Stimulated activated CD8-positive, alpha-beta memory T cell treated with anti-CD3 and anti-CD28 coated beads, Interleukin-7, amount 100 ng/mL, for 48 hours (primary cell): Measurements from ENCODE around the gene WBP1.
"Not testable (repeated sequence)": the region's sequence is repeated elsewhere in the genome, so short reads cannot be mapped to it uniquely, and the experiment has no call there.

Source experiments
- DNase-seq, 2 donors: peaks; one replicate each; pipeline ENCODE4 v3.0.0-alpha.2; 2020; ENCODE audit warnings: low read depth in 1 of 2; ENCODE audit errors: extremely low read depth in 1 of 2

Gene WBP1

DNA sequence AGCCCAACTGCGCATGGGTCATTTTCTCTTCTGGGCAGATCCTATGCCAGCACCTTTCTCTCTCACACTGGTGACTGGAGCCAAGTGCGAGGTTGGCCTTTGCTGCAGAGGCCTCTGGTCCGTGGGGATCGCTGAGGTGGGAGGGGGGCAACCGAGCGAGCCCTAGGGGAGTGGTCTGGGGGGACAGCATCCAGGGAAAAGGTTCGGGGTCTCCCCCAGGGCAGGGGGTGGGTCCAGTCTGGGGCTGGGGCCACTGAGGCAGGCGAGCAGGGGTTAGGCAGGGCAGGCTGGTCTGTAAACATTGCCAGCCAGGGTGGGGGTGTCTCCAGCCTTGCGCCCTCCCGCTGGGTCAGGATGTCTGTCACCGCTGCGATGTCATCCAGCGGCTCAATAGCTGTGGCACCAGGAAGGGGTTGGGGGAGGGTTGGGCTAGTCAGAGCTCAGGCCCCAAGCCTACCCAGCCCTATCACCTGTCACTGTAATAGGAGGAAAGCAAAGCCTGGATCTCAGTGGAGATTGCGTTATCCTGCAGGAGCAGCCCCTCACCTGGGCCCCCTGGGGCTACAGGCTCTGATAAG, 32.0 kb upstream of the WBP1 start:
- no peak for DNase-seq

DNA sequence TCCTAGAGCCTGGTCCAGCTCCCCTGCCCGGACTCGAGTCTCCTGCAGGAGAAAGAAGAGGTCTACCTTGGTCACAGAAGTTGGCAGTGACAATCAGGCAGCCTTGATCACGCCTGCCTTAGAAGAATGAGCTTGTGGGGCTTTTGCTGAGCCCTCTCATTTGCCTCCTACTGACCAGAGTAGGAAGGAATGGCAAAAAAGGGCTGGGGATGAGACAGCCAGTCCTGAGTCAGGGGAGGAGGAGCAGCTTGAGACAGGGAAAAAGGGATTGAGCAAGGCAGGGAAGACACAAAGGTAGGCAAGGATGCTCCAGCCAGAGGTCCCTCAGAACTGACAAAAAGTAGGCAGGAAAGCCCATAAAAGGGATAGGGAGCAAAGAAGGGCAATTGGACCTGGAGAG, 30.7 kb upstream of the WBP1 start:
- DNase-seq: no peak

DNA sequence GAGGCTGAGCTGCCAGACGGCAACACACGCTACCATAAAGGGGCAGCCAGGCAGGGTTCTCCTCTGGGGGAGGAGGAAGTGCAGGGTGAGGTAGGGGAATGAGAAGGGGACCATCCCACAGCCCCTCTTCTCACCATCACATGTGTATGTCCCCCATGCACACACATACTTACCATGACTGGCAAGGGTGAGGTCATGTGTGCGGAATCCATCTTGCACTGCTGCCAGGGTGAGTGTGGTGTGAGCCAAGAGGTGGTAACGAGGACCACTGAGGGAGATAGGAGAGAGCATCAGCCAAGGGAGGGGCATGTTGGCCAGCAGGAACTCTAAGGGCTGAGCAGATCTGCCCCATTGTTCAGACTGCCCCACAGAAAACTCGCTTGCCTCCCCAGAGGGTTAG, 29.6 kb upstream of the WBP1 start:
- no peak for DNase-seq

DNA sequence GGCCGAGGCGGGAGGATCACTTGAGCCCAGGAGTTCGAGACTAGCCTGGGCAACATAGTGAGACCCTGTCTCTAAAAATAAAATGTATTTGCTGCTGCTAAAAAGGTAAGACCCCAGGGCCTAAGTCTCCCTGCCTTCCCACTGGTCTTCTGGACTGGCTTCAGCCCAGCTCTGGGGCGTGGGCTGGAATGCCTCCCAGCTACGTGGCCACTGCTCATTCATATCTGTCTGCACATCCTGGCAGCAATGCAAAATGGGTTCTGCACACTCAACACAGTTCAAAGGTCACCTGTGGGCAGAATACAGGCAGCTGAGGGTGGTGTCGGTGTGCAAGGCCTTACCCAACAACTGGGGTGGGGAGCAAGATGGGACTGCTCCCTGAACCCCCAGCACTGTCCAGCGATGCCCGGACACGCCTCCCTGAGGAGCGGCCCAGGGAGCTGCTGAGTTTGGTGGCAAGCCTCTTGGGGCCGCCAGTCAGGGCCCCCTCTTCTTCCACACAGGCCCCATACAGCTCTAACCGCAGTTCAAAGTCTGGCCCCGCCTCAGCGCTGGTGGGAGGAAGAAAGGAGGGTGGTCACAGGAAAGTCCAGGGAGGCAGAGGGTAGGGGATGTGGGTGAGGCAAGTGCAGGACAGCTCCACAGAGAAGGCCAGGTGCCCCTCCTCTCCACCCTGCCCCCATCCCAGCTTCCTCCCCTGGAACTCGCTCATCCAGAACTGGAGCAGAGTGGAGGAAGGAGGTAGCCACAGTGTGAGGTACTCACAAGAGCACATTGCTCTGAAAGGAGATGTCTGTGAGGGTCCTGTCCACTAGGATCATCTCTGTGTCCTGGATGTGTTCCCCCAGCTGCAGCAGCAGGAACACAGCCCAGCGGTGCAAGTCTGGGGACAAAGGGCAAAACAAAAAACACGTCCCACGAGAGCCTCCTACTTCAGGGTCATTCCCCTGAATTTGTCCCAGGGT, 28.5 kb upstream of the WBP1 start:
- DNase-seq: no peak

GRCh38 chr2:74430502-74430901, 27.7 kb upstream of the WBP1 start:
- no peak for DNase-seq

DNA sequence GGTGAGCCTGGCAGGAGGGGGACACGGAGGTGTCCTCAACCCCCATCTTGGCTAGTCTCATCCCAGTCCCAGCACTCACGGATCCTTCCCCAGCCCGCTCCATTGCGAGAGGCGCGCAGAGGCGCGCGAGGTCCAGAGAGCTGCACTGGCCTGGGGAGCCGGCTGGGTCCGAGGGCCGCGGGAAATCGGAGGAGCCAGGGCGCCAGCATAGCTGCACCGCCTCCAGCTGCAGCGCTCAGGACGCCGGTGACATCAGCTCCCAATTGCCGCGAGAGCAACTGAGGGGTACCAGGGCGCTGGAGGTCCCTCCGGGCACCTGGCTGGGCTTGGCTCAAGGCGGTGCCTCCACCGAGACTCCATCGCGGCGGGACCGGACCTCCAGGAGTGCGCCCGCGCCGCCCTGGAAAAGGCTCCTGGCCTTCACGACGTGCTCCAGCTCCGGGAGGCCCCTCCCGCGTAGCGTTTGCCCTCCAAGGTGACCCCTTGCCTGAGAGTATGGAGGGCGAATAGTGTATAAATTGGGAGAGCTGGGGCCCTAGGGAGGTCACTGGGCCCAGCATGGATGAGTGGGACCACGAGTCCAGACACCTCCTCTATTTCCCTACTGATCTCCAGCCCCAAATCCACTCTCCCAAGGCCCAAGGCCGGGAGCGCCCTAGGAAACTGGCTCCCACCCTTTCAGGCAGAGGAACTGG, 22.0 kb upstream of the WBP1 start:
- DNase-seq: no peak

DNA sequence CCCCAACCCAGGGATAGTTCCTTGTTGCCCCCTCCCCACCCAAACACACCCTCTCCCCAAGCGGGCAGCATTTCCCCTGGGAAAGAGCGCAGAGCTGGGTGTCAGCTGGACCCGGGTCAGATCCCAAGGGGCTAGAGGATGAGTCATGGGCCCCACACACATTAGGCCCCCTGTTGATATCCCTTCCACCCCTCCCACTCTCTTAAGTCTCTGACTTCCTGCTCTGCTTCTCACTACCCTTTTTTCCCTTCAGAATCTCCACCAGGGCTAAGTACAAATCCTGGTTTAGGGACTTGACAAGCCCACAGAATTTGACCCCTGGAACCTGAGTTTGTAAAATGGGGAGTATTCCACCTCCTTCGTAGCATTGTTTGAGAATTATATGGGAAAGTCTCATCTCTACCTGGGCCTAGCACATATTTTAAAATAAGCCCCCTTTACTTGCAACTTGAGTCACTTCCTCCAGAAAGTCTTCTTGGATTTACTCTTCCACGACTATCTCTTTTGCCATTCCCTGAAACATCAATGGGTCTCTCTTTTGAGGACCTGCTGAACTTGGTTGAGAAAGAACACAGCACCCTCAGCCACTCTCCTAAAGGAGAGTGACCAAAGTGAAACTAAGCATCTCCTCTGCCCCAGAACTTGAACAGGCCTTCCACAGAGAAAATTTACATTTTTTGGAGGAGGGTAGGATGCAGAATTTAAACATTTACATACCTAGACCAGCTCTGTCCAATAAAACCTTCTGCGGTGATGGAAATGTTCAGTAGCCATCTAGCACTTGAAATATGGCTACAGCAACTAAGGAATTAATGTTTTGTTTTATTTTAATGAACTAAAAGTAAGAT, 21.2 kb upstream of the WBP1 start:
- no peak for DNase-seq

- DNase-seq: no peak
Observed at GRCh38 chr2:74438248-74438647, 20.0 kb upstream of the WBP1 start.

GRCh38 chr2:74439373-74439772, 18.9 kb upstream of the WBP1 start:
- DNase-seq: no peak

GRCh38 chr2:74439803-74440377, 18.3 kb upstream of the WBP1 start:
- no peak for DNase-seq

DNA sequence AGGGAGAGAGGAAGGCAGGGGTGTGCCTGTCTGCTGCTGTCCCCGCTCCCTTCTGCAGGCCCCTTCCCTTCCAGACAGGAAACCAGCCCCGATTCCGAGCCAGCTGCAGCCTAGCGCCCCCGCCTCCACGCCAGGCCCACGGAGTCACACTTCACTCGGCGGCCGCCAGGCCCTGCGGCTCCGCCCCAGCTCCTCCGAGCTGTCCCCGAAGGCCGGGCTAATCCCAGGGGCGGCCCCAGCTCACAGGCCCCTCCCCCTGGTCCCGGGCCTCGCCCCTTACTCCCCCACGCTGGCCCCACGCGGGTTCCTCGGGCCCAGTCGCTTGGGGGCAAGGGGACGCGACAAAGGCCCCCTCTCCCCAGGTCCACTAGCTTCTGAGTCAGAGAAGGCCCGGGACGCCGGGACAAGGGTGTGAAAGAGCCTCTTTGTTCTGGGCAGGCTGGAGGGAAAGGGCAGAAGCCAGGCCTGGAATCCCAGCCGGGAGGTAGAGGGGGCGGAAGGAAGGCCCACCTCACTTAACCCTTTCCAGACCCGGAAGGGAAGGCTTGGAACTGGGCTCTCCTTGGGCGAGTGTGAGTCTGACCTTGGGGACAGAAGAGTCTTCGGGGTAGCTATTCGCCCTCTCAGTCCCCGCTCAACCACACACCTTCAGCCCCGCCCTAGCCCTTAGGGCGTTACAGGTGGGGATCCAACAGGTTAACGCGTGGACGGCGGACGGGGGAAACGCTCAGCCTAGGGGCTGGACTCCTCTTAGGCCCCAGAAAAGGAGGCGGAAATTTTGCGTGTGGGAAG, 17.7 kb upstream of the WBP1 start:
- DNase-seq: peak in 1 of 2 donors; percentile 39

- no peak for DNase-seq
Observed at GRCh38 chr2:74441170-74441689, 17.0 kb upstream of the WBP1 start.

- no peak for DNase-seq
Observed at GRCh38 chr2:74441690-74442482, 16.4 kb upstream of the WBP1 start, which contains the start of gene RTKN. RTKN (minus strand) TSS chr2:74441937; CDS start chr2:74441816, 121 bp downstream.

DNA sequence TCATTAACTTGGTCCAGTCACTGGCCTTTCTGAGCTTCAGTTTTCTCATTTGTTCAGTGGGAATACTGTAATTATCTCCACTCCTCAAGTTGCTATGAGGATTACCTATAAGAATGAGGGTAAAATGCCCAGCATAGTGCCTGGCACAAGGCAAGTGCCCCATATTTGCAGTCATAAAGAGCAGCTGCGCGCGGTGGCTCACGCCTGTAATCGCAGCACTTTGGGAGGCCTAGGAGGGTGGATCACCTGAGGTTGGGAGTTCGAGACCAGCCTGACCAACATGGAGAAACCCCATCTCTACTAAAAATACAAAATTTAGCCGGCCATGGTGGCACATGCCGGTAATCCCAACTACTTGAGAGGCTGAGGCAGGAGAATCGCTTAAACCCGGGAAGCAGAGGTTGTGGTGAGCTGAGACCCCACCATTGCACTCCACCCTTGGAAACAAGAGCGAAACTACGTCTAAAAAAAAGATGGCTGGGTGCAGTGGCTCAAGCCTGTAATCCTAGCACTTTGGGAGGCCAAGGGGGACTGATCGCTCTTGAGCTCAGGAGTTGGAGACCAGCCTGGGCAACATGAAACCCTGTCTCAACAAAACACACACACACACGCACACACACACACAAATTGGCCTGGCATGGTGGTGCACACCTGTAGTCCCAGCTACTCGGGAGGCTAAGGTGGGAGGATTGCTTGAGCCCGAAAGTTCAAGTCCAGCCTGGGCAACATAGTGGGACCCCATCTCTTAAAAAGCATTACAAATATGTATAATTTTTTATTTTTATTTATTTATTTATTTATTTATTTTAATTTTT, 15.5 kb upstream of the WBP1 start:
- not testable (repeated sequence) for DNase-seq

- DNase-seq: no peak
Observed at GRCh38 chr2:74444498-74445318, 13.5 kb upstream of the WBP1 start.

DNA sequence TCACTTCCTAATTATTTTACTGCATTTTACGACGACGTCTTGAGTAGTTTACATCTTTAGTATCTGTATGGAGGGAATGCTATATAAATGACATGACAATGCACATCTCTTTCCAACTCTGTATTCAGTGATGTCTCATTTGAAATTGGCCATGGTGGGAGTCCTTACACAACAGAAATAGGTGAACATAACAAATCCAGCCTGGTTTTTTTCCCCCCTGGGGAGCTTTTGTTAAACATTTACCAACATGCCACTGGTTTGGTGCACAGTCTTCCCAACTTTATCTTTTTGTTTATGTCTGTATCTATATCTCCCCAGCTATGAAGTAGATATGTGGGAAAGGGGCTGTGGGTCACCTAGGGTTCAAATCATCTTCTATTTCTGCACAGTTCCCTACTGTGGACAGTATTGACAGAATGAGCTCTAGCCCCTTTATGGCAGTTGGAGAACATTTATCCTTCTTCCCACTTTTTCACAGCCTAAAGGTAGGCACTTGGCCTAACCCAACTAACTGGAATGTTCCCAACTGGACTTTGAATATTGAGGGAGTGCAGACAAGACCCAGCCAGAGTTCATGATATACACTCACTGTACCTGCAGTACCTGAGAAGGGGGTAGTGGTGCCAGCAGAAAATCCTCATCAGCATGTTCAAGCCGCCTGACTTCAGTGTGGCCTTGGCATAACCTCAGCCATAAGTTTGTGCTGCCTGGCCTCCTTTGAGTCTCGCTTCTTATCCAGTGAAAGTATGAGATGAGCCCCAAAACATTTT, 10.8 kb upstream of the WBP1 start:
- no peak for DNase-seq
